HS-5 (cell line): Measurements from ENCODE around the gene SPCS1.
"Not testable (repeated sequence)": the region's sequence is repeated elsewhere in the genome, so short reads cannot be mapped to it uniquely, and the experiment has no call there.

Experiments
- DNase-seq: peaks from one replicate; pipeline ENCODE4 v3.0.0-alpha.2; 2012; ENCODE audit warnings: low read depth

SPCS1 gene

GRCh38 chr3:52694528-52695189 lies 11.2 kb upstream of the SPCS1 start:
- no peak for DNase-seq

GRCh38 chr3:52695798-52696671 lies 9.9 kb upstream of the SPCS1 start:
- DNase-seq, result no peak

DNA sequence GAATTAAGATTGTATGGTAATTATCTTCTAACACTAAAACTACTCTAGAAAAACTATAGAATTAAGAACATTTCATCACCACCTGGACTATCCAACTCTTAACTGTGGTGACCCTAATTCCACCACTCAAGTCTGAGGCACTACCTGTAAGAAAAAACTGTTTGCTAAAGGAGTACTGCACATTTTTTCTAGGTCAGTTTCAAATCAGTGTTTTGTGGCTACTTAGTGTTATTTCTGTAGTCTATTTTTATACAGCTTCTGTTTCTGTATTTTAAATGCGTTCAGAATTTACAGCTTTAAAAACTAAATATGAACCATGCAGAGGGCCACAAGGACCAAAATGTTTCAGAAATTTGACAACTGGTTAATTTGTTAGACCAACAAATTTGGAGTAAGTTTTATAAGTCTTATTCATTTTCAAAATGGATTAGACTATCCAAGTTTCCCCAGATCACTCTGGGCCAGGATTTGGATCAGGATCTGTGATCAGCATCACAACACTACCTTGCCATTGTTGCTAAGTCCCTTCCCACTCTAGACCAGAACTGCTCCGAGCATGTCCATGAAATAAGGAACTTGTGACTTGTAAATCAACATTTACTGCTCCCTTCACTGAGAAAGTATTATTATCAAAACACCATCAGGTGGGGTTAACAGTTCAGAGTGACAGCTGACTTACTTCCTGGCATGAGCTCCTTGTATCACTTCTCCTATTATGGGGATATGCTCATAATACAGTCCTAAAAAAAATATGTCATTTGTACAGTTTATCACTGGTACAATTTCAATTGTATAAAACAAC lies 8.9 kb upstream of the SPCS1 start:
- DNase-seq, result no peak

DNA sequence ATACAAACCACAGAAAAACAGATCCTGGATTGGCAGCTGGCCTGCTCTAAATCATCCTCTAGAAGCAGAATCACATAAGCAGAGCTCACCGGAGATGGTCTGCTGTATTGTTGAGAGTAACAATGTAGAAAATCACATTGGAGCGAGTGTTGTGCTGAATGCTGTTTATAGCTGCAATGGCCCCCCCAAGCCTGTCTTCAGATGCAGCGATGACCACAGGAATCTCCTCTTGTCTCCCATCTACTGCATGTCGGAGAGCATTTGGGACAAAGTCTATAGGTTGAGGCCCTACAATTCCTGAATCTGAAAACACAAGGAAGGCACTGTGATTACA lies 8.3 kb upstream of the SPCS1 start:
- no peak for DNase-seq

DNA sequence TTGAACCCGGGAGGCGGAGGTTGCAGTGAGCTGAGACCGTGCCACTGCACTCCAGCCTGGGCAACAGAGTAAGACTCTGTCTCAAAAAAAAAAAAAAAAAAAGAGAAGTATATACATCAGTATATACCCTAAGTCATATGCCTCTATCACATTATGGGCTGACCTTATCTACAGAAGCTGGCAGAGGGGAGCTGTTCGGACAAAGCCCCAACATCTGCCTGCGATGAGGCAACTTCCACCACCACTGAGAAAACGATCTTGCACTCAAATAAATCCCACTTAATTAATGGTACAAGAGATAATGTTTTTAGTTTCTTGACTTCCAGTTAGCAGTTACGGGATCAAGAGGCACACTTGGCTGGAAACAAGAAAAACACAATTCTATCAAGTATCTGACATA lies 2.6 kb upstream of the SPCS1 start:
- DNase-seq, result no peak

GRCh38 chr3:52704611-52705437 lies 1.1 kb upstream of the SPCS1 start:
- DNase-seq, result no peak

- DNase-seq, result no peak
These were observed 543 bp upstream of the SPCS1 start for GRCh38 chr3:52705438-52705687.

- DNase-seq, result no peak
These were observed 1.7 kb downstream of the SPCS1 start for GRCh38 chr3:52707585-52707984.

- no peak for DNase-seq
These were observed 4.6 kb downstream of the SPCS1 start for GRCh38 chr3:52710512-52710911.

- no peak for DNase-seq
These were observed 6.6 kb downstream of the SPCS1 start for GRCh38 chr3:52712291-52713212.

GRCh38 chr3:52714335-52715302 lies 8.7 kb downstream of the SPCS1 start:
- DNase-seq, result no peak

- no peak for DNase-seq
These were observed 9.9 kb downstream of the SPCS1 start for GRCh38 chr3:52715714-52716305.

GRCh38 chr3:52719618-52720017 lies 13.7 kb downstream of the SPCS1 start:
- no peak for DNase-seq

DNA sequence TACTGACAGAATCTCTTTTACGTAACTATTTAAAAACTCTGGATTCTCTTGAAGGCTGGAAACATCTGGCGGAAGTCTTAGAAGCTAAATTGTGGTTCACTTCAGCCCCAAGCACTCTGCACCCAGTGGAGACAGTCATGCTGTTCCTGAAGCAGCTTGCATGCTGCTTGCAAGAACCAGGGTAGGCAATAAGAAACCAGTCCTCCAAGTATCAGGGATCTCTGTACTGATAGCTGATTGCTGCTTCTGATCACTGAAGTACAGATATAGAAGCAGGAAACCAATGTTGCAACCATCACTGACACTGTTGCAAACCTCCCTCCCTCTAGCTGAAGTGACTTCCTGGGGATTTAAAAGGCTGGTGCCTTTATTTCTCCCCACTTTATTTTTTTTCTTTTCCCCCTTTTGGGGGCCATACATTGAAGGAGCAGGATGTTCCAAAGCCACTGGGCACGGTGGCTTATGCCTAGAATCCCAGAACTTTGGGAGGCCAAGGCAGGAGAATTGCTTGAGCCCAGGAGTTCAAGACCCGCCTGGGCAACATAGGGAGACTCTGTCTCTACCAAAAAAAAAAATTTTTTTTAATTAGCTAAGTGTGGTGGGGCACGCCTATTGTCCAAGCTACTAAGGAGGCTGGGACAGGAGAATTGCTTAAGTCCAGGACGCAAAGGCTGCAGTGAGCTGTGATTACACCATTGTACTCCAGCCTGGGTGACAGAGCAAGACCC lies 15.3 kb downstream of the SPCS1 start:
- DNase-seq, result no peak

- no peak for DNase-seq
These were observed 15.8 kb downstream of the SPCS1 start for GRCh38 chr3:52721730-52722008.

DNA sequence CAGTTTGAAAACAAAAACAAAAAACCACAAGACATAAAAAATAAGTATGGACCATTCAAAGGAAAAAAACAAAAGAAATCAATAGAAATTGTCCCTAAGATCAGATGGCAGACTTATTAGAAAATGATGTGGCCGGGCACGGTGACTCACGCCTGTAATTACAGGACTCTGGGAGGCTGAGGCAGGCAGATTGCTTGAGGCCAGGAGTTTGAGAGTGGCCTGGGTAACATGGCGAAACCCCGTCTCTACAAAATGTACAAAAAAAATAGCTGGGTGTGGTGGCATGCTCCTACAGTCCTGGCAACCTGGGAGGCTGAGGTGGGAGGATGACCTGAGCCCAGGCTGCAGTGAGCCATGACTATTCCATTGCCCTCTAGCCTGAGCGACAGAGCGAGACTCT lies 16.6 kb downstream of the SPCS1 start:
- no peak for DNase-seq

DNA sequence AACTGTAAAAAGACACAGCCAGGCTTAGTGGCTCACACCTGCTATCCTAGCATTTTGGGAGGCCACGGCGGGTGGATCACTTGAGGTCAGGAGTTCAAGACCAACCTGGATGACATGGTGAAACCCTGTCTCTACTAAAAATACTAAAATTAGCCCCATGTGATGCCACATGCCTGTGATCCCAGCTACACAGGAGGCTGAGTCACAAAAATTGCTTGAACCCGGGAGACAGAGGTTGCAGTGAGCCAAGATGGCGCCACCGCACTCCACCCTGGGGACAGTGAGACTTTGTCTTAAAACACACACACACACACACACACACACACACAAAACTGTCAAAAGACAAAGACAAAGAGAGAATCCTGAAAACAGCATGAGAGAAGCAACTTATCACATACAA lies 18.0 kb downstream of the SPCS1 start:
- DNase-seq, result no peak

DNA sequence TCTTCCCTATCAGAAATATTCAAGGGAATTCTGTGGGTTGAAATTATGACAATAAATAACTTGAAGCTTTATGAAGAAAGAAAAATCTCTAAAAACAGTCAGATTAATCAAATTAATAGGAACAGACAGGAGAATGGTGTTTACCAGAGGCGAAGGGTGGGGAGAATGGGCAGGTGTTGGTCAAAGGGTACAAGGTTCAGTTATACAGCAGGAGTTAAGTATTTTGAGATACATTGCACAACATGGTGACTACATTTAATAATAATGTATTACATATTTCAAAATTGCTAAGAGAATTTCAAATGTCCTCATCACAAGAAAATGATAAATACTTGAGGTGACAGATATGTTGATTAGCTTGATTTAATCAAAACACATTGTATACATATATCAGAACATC lies 18.6 kb downstream of the SPCS1 start:
- DNase-seq, result no peak

GRCh38 chr3:52728753-52729152 lies 22.8 kb downstream of the SPCS1 start:
- DNase-seq, result not testable (repeated sequence)
